ENCODE results near the gene PAX7. TPM values are rescaled to one million over a fixed set of nuclear protein-coding genes. Genes with fewer than 3 reads are reported as not detected.

Gene PAX7
- total RNA-seq, 1 experiment from 2014 or later = 0.15 TPM

GRCh38 chr1:18707696-18708257, 77.1 kb downstream of the PAX7 start:
- no peak overlapping the region for H3K4ac ChIP-seq (ENCODE audit: low read depth, low read length)
- Mint-ChIP-seq H3K27me3 (ENCODE audit: low read depth) (peaks cover 95% of the 10 kb centered on the region), H3K36me3 (ENCODE audit: insufficient read depth in 1 of 3, low read depth in 3 of 3) (no peaks in the 10 kb centered on the region)

More at GRCh38 chr1:18707696-18708257, 77.1 kb downstream of the PAX7 start:
- Histone ChIP-seq H3K27ac (ENCODE audit: insufficient read length, low read depth, low read length) (no peak overlapping the region), H3K23ac (ENCODE audit: insufficient read length, low read depth, low read length) (no peak overlapping the region), H2BK20ac (ENCODE audit: low read depth, low read length, poor library complexity, severe bottlenecking) (no peak overlapping the region), H3K4me1 (ENCODE audit: insufficient read depth, low read length) (no peaks in the 10 kb centered on the region), H4K91ac (ENCODE audit: insufficient read length, low read depth, low read length) (no peak overlapping the region), H3K79me1 (ENCODE audit: insufficient read depth, low read depth, low read length, poor library complexity, severe bottlenecking) (no peaks in the 10 kb centered on the region), H3K4me2 (ENCODE audit: insufficient read depth, insufficient read length, low read length) (no peak overlapping the region), H3K23me2 (ENCODE audit: insufficient read length, low read depth, low read length, poor library complexity, severe bottlenecking) (no peaks in the 10 kb centered on the region), H2BK120ac (ENCODE audit: low read depth, low read length, poor library complexity, severe bottlenecking) (no peak overlapping the region), H2BK15ac (ENCODE audit: low read depth, low read length) (no peak overlapping the region), H2AFZ (ENCODE audit: low read length) (no peak overlapping the region), H3K56ac (ENCODE audit: insufficient read length, low read depth, low read length) (no peak overlapping the region), H2AK5ac (ENCODE audit: insufficient read length, low read length) (no peak overlapping the region), H4K8ac (replicated peaks; ENCODE audit: insufficient read length, low read depth, low read length) (no peak overlapping the region), H3K14ac (ENCODE audit: insufficient read depth, low read length) (no peak overlapping the region), H3K9ac (ENCODE audit: extremely low read depth, insufficient read length, low read length) (no peak overlapping the region), H2BK5ac (ENCODE audit: insufficient read length, low read length) (no peak overlapping the region), H3K27me3 (ENCODE audit: insufficient read depth, low read length) (no peaks in the 10 kb centered on the region; the same call in 1 of the 2 replicates), H4K20me1 (ENCODE audit: control insufficient read depth, insufficient read depth, insufficient read length) (no peaks in the 10 kb centered on the region), H3K18ac (ENCODE audit: insufficient read length, low read depth, low read length) (no peak overlapping the region), H4K5ac (ENCODE audit: insufficient read length, low read depth, low read length) (no peak overlapping the region), H3K9me3 (ENCODE audit: control insufficient read depth, low read depth, low read length) (no peaks in the 10 kb centered on the region), H3T11ph (ENCODE audit: low read length) (no peak overlapping the region), H2BK12ac (ENCODE audit: insufficient read length, low read depth, low read length) (no peak overlapping the region), H3K79me2 (ENCODE audit: insufficient read depth, low read length) (no peaks in the 10 kb centered on the region)
- no peaks in the 10 kb centered on the region for H3K9me3 Mint-ChIP-seq
- WGBS (ENCODE audit: extremely low coverage, insufficient read length, low lambda C conversion rate) = no CpG with 5 or more reads among the region's 6 CpGs
- TF ChIP-seq CTCF (conservative IDR thresholded peaks at IDR 0.05) = no peak
- no peak overlapping the region for H3K27ac Mint-ChIP-seq
- H3K4me3 Mint-ChIP-seq = no peak overlapping the region
- H3K4me1 Mint-ChIP-seq = peaks cover 8 to 15% of the 10 kb centered on the region in 2 experiments; a peak in 2 of 4 replicates
- DNase-seq = no peak

All from H9 (cell line).